Activated T-cell treated with anti-CD3 and anti-CD28 coated beads for 4 hours (primary cell): ENCODE data around the gene ETHE1.

Source experiments
- DNase-seq: peaks from one replicate; pipeline ENCODE4 v3.0.0-alpha.2; 2020

ETHE1 gene, protein sequence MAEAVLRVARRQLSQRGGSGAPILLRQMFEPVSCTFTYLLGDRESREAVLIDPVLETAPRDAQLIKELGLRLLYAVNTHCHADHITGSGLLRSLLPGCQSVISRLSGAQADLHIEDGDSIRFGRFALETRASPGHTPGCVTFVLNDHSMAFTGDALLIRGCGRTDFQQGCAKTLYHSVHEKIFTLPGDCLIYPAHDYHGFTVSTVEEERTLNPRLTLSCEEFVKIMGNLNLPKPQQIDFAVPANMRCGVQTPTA

DNA sequence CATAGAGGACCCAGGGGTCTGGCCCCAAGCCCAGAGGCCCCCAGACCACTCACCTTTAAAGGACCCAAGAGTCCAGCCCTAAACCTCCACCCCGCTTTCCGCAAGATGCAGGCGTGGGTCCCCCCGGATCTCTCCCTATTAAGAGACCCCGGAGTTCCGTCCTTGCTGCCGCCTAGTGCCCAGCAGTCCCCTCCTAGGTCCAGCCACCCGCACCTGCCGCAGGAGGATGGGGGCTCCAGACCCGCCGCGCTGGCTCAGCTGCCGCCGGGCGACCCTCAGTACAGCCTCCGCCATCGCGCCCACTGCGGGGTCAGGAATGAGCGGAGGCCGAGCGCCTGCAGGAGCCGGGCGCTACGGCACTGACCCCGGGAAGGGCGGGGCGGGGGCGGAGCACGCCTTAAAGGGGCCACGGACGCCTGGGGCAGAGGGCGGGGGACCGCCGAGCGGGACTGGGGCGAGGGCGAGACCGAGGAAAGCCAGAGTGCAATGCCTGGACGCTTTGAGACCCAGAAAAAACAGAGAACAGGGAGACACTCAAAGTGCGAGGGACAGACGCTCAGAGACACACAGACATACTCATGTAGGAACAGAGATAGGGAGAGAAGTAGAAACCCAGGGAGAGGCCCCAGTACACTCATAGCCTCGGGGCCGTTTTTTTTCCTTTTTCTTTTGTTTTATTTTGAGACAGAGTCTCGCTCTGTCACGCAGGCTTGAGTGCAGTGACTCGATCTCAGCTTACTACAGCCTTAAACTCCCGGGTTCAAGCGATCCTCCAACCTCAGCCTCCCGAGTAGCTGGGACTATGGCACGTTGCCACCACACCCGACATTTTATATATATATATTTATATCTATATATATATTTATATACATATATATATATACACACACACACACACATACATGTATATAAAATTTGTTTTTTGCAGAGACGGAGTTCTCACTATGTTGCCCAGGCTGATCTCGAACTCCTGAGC lies at the start of gene ETHE1:
ETHE1 (minus strand) TSS at position 318 of the 976 bp plus-strand sequence; CDS start at position 294, 24 bp downstream.
- peak; percentile 61 for DNase-seq

DNA sequence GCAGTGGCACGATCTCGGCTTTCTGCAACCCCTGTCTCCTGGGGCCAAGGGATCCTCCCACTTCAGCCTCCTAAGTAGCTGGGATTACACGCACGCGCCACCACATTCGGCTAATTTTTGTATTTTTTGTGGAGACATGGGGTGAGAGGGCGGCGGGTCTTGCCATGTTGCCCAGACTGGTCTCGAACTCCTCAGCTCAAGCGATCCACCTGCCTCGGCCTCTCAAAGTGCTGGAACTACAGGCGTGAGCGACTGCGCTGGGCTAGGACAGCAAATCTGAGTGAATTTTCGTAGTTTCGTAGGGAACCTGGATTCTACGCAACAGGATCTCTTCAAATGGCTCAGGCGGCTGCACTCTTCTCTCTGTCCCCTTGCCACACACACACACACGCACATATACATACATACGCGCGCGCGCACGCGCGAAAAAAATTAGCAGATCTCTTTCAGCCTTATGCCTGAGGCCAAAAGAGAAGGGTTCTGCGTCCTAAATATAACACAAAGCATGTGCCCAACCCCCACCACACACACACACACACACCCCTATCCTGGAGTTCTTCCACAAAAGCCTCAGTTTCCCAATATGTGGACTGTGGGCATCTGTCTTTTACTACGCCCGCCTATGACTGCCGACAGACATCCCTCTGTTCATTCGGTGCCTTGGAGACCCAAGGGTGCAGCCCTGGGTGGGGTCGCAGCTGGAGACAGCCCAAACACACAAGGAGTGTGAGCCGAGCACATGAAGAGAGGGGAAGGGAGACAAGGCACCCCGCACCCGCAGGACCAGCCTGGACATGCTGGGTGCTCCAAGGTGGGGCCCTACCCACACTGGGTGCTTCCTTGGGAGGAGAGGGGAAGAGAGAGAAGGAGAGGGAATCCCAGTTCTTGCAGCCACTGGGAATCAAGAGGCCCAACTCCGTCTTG lies 49.2 kb upstream of the ETHE1 start:
- DNase-seq = no peak

DNA sequence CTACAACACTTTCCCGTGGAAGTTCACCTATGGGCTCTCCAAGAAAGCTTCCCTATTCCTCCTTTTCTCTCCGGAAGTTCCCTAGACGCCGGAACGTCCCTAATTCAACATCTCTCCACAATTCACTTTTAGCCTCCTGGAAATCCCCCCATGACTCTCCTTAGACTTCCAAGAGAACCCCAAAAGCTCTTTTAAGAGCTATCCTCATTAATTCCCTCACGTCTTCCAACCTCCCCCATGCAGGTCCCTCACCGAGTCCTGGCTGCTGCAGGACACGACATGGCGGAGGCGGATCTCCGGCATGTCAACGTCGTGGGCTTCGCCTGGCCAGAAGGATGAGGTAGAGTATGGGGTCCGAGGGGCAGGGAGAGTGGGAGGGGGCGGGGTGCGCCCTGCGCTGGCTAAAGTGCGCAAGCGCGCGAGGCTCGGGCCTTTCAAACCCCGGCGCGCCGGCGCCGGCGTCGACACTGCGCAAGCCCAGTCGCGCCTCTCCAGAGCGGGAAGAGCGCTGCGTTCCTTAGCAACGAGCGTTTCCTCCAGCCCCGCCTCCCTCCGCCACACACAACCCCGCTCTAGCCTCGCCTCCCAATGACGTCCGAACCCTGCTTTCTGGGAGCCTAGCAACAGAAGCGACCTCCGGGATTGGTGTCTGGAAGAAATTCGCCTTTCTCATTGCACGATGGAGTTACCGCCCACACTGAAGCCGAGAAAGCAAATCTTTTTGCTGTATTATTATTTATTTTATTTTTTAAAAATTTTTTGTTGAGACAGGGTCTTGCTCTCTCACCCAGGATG lies 48.4 kb upstream of the ETHE1 start, which contains the start of the genes PINLYP and XRCC1:
PINLYP (plus strand) TSS at position 646 of the 795 bp plus-strand sequence. CDS start 1,391 bp downstream, outside the sequence.
XRCC1 (minus strand) TSS at position 372 of the 795 bp plus-strand sequence; CDS start at position 303, 69 bp downstream.
- DNase-seq = peak; percentile 87

DNA sequence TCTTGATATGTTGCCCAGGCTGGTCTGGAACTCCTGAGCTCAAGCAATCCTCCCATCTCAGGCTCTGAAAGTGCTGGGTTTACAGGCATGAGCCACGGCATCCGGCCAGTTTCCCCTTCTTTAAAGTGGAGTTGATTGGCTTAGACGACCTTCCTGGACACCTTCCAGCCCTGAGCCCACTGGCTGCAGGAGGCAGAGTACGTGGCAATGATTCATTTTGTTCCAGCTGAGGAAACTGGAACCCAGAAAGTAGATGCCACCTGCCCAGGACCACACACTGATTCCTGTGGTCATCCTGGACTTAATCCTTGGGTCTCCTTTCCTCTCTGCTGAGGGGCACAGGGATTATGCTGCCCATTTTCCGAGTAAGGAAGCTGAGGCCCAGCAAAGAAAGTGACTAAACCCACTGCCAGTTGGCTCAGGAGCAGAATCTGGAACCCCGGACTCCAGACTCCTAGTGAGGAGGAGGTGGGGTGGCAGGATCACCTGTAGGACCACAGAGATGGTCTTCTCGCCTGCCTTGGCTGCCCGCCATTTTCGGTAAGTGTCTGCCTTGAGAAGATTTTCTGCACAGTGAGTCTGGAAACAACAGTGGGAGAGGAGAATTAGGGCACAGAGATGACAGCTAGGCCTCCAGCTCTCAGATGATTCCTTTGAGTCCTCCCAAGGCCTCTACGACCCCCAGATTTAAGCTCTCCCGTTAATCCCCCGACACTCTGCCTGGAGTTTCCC lies 47.6 kb upstream of the ETHE1 start:
- no peak for DNase-seq

DNA sequence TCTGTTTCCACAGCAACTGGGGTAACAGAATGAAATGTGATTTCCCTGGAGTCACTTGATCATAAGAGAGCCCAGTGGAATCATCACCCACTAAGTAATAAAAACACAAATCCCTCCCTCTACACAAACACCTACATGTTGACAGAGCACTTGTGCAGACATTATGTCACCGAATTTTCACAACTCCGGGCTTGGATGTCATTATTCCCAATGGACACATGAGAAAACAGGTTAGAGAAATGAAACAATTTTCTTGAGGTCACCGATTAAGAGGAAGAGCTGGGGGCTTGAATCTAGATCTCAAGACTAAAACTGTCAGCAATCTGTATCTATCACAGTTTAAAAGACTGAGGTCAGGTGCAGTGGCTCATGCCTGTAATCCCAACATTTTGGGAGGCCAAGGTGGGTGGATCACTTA lies 45.2 kb upstream of the ETHE1 start:
- no peak for DNase-seq

DNA sequence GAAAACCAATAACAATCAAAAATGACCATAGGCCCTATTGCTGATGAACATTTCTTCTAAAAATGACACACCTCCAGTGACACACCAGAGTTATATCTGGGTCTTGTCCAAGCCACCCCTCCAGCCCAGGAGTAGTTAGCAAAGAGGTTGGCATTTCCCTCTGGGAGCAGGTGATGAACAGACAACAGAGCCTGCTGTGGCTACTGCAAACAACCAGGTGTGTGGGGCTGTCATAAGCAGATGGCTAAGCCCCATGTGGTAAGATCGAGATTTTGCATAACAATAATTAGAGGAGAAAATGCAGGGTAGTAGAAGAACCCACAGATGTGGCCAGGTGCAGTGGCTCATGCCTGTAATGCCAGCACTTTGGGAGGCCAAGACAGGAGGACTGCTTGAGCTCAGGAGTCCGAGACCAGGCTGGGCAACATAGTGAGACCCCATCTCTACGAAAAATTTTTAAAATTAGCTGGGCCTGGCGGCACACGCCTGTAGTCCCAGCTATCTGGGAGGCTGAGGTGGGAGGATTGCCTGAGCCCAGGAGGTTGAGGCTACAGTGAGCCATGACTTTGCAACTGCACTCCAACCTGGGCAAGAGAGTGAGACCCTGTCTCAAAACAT lies 43.3 kb upstream of the ETHE1 start:
- no peak for DNase-seq

DNA sequence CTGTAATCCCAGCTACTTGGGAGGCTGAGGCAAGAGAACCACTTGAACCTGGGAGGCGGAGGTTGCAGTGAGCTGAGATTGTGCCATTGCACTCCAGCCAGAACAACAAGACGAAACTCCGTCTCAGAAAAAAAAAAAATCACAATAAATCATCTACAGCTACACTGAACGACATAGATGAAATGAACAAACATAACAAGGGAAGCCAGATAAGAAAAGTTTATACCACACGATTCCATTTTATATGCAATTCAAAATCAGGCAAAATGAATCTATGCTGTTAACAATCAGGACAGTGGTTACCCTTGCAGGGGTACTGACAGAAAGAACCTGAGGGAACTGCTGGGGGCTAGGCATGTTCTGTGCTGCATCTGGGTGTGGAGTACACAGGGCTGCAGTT lies 42.7 kb upstream of the ETHE1 start:
- DNase-seq = no peak

DNA sequence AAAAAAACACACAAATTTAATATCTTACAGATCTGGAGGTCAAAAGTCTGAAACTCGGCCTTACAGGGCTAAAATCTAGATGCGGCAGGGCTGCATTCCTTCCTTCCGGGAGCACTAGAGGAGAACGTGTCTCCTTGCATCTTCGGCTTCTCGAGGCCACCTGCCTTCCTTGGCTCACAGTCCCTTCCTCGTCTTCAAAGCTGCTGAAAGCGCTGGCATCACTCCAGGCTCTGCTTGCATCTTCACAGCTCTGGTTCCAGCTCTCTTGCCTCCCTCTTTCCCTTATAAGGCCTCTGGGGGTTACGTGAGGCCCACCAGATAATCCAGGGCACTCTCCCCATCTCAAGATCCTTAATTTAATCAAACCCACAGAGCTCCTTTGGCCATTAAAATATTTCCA lies 37.8 kb upstream of the ETHE1 start:
- no peak for DNase-seq

DNA sequence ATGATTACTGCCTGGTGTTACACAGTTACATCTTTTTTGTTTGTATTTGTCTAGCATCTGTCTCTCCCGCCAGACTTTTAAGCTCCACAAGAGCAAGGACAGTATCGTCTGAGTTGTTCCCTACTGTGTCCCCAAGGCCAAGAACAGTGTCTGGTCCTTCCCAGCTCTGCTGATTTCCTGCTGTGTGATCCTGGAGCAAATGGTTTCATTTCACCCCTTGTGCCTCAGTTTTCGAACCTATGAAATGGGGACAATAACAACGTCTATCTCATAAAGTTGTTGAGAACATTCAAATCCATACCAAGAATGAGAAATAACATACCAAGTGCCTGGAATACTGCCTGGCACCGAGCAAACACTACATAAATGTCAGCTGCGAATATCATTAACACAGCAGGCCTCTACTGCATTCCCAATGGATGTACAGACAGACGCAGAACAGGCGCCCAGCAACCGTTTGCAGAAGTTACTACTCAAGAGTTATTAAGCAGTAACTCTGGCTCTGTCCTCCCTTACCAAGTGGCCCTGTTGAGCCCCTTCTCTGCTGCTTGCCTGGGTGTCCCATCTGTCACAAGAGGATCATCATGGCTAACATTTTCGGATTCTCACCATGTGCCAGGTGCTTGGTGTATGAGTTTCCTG lies 36.9 kb upstream of the ETHE1 start:
- DNase-seq = no peak

DNA sequence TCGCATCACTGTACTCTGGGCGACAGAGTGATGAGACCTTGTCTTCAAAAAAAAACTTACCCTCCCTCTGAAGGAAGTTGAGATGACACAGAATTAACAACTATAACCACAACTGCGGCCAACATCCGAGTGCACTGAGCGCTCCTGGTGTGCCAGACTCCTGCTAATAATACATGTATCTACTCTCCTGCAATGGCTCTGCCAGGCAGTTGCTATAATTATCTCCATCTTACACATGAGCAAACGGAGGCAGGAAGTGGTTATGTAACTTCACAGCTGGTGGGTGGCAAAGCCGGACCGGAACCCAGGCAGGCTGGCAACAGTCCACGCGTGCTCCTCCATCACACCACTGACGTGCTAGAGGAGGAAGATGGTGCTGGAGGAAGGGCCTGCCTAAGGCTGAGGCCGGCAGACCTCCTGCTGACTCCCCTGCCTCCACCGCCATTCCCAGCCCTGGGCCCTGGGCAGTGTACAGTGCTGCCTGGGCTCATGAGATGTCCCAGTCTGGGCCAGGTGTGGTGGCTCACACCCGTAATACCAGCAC lies 35.8 kb upstream of the ETHE1 start:
- peak; percentile 49 for DNase-seq

DNA sequence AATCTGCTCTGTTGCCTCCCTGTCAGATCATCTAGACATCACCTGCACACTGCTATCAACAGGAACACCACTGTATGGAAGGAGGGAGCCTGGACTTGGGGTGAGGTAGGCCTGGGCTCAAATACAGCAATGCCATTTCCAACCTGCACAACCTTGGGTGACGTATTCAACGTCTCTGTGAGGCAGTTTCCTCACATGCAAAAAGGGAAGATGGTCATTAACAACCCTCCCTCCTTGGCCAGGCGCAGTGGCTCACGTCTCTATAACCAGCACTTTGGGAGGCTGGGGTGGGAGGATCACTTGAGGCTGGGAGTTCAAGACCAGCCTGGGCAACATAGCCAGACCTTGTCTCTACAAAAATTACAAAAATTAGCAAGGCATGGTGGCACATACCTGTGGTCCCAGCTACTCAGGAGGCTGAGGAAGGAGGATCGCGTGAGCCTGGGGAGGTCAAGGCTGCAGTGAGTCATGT lies 35.3 kb upstream of the ETHE1 start:
- no peak for DNase-seq

DNA sequence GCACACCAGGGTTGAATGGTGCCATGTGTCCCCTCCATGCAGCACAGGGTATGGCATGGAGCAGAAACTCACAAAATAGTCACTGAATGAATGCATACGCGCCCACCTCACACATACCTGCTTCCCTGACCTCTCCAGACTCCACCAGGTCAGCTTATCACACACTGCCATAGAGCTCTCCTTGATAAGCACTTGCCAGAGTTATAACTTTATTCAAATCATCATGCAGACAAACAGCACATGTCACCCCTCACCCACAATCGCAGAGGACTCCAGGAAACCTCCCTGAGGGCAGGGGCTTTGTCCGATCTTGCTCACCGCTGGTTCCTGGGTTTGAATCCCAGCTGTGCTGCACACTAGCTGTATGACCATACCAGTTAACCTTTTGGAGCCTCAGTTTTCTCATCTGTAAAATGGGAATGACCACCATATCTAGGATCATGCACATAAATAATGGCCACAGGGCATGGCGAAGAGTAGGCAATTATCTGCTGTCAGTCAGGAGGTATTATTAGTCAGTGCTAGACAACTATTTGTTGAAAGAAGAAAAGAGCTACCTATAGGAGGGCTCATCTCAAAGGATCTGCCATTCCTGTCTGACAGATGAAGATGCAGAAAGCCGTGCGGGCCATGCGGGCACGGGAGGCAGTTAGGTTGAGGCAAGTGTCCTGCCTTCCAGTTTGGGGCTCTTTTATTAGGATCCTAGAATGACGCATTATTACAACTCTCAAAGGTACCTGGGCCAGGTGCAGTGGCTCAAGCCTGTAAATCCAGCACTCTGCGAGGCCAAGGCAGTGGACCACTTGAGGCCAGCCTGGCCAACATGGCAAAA lies 34.4 kb upstream of the ETHE1 start:
- no peak for DNase-seq

DNA sequence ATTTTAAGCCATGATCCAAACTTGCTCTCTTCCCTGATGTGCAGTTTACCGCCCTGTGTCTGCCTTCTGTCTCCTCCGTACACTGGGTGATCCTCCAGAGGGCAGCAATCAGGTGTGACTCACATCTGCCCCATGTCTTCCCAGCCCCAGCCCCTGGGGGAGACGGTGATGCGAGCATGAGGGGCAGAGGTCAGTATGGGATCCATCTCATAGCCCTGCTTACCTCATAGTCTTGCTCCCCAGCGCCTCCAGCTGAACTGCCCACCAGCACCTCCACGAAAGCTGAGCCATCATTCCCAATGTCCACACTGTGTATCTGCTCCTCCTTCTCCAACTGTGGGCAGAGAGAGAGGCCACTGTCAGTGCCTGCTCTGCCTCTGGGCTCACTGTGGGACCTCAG lies 33.7 kb upstream of the ETHE1 start:
- DNase-seq = no peak

DNA sequence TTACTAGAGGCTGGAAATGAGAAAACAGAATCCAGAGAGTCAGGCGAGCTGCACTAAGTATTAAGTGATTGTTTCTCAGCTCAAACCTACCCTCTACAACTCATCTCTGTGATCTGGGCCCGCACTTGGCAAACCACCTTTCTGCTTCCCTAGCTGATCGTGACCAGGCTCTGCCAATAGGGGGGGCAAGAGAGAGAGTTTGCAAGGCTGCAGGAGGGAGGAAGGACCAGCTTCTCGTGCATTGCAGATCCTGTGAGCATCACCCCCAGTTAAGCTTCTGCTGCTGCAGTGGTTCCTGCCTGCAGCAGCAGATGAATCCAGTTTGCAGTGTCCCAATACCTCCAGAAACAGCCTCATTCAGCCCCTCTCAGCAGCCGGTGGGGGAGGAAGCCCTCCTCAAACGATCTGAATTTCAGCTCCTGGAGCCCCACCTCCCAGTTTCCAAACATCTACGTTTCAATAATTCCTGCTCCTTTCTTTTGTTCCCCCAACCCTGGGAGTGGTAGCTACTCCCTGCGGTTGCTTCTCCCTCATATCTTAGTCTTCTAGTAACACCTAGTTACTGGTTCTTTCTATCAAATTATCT lies 28.3 kb upstream of the ETHE1 start:
- DNase-seq = peak; percentile 83

DNA sequence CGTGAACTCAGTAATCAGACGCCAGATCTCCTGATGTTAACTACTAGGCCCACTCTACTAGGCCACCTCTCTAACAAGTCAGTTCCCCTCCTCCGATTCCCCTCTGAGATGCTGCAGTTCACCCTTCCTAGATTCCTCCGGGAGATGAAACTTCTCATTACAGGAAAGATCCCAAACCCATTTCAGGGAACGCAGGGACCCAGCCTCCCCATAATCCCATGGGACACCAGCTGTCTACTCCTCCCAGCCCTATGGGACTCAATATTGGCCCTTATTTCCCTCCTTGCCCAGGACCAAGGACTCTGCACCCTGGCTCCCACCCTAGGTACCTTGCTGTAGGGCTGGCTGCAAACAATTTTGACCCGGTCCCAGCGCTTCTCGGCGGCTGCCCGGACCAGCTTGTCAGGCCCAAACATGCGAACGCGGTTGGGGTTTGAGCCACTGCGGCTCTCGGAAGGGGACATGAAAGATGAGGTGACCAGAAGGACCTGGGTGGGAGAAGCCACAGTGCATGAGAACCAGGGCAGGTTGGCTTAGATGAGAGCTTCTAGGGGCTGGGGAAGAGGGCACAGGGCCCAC lies 27.4 kb upstream of the ETHE1 start:
- no peak for DNase-seq

DNA sequence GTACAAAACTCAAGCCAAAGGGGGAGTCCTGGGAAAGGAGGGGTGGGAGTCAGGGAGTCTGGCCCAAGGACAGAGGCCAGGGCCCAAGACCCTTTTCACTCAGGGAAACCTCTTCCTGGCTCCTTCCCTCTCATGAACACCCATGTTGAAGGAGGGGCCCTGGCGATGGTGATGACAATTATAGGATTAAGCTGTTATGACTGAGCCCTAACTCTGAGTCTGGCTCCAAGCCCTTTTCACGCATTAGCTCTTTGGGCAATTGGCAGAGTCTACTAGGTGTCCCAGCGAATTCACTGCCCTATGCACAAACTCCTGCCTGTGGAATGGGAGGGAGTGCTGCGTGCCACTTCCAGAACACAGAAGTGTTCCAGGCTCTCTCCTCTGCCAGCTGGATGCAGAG lies 26.7 kb upstream of the ETHE1 start:
- no peak for DNase-seq

DNA sequence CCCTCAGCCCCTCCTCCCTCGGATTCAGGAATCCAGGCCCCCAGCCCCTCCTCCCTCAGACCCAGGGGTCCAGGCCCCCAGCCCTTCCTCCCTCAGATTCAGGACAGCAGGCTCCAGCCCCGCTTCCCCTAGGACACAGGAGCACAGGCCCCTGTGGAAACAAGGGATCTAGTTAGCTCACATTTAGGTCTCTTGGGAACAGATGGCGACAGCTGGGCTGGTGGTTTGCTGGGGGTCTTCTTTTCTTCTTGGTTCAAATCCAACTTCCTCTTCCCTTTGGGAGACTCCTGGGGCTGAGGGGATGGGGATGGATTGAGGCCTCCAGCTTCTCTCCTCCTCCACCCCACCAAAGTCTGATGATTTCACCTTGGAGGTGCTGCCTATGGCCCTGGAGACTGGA lies 25.6 kb upstream of the ETHE1 start:
- no peak for DNase-seq

DNA sequence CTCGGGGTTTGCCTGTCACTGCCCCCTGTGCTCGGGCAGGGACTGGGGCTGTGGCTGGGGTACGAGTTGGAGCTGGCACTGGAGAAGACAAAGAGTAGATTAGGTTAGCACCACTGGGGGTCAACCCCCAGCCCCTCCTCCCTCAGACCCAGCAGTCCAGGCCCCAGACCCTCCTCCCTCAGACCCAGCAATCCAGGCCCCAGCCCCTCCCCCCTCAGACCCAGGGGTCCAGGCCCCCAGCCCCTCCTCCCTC lies 25.1 kb upstream of the ETHE1 start:
- no peak for DNase-seq
